Esophagus squamous epithelium (tissue), 5 donors: ENCODE data around the gene ABCB11. TPM values are rescaled to one million over a fixed set of nuclear protein-coding genes. Genes with fewer than 3 reads are reported as not detected.

Experiments
- DNase-seq: peaks from one replicate; lab custom pipeline; 2025; lab: John Stamatoyannopoulos, UW
- H3K27ac ChIP-seq, 4 donors: fragments of 200-600 bp; sonication (generic); one replicate each; pipeline ENCODE4 v1.5.1; 2016 to 2019; ENCODE audit warnings: mild to moderate bottlenecking in 1 of 4
- H3K27me3 ChIP-seq, 4 donors: fragments of 200-600 bp; sonication (generic); 1 replicate in 3 of 4; 2 replicates in 1 of 4; pipeline versions ENCODE4 v1.5.1 to v1.6.0; 2017 to 2021; ENCODE audit warnings: antibody characterized with exemption in 1 of 4
- H3K36me3 ChIP-seq, 3 donors: fragments of 200-600 bp; sonication (generic); one replicate each; pipeline ENCODE4 v1.5.1; 2016 to 2019
- H3K4me1 ChIP-seq, 3 donors: fragments of 200-600 bp; sonication (generic); one replicate each; pipeline ENCODE4 v1.5.1; 2017 to 2019
- H3K4me3 ChIP-seq, 4 donors: fragments of 200-600 bp; sonication (generic); 1 replicate in 3 of 4; 2 replicates in 1 of 4; pipeline ENCODE4 v1.5.1; 2016 to 2019; ENCODE audit warnings: mild to moderate bottlenecking in 2 of 4, moderate library complexity in 1 of 4
- H3K9me3 ChIP-seq, 3 donors: fragments of 200-600 bp; sonication (generic); one replicate each; pipeline ENCODE4 v1.5.1; 2016 to 2019
- CTCF ChIP-seq, 6 experiments: fragments of 450-650 bp in 4 of 6; fragments of 200-600 bp in 2 of 6; sonication (generic) in 2 of 6; IDR thresholded peaks; one replicate each; pipeline ENCODE4 v1.5.1; 2016 to 2019; ENCODE audit warnings: antibody characterized with exemption in 6 of 6, mild to moderate bottlenecking in 4 of 6, moderate library complexity in 4 of 6
- POLR2A ChIP-seq, 4 donors: fragments of 450-650 bp; IDR thresholded peaks; one replicate each; pipeline ENCODE4 v1.6.1; 2017; ENCODE audit warnings: antibody characterized with exemption in 4 of 4, mild to moderate bottlenecking in 4 of 4, moderate library complexity in 3 of 4
- WGBS, 2 donors: methylation state at CpG; one replicate each; pipeline ENCODE4 v1.1.5; 2018; 5-methylcytosine and 5-hydroxymethylcytosine counted together
- intact Hi-C: fragments of 100-400 bp; cut with DNase I; formaldehyde crosslinking; loops from one replicate; pipeline ENCODE4 v1.15.0; 2022
- total RNA-seq, 4 donors: library from RNA; depleted of rRNA; stranded (reverse); fragments of >200 nt; gene quantifications; one replicate each; pipeline ENCODE4 v1.1.0, GENCODE V29; 2016
- donor health status: DM: yes; HTN: yes; CAD: no.

ABCB11 gene
- total RNA-seq, 4 donors from 2014 or later, result 0.18 to 0.68 TPM; not detected in 2

GRCh38 chr2:168976034-168976654 is 55.0 kb downstream of the ABCB11 start:
- DNase-seq, result no peak
- no peaks in the 10 kb centered on the region for H3K4me1 ChIP-seq

GRCh38 chr2:168974428-168974827 is 56.7 kb downstream of the ABCB11 start:
- Histone ChIP-seq H3K36me3 (no peaks in the 10 kb centered on the region), H3K4me1 (no peaks in the 10 kb centered on the region), H3K4me3 (no peak overlapping the region), H3K27me3 (no peaks in the 10 kb centered on the region), H3K9me3 (no peaks in the 10 kb centered on the region), H3K27ac (no peak overlapping the region)
- TF ChIP-seq CTCF (IDR thresholded peaks at IDR 0.05) (no peak), POLR2A (IDR thresholded peaks at IDR 0.05) (no peak)
- 63 to 68% methylated on average over 2 of the region's 2 CpGs for WGBS, 2 donors
- intact Hi-C loops, result no loop called here
- DNase-seq, result no peak

More at GRCh38 chr2:168976034-168976654, 55.0 kb downstream of the ABCB11 start:
- WGBS, 2 donors, result 54 to 64% methylated on average over 6 of the region's 6 CpGs
- Histone ChIP-seq H3K36me3 (no peaks in the 10 kb centered on the region), H3K27ac (no peak overlapping the region), H3K27me3 (no peaks in the 10 kb centered on the region), H3K9me3 (no peaks in the 10 kb centered on the region), H3K4me3 (no peak overlapping the region)
- no peak for TF ChIP-seq CTCF (IDR thresholded peaks at IDR 0.05)
- intact Hi-C loops, result no loop called here

- 44 to 67% methylated on average over 3 of the region's 3 CpGs for WGBS, 2 donors
- no peak for TF ChIP-seq POLR2A (IDR thresholded peaks at IDR 0.05)
- TF ChIP-seq CTCF (IDR thresholded peaks at IDR 0.05), result no peak
- Histone ChIP-seq H3K4me3 (no peak overlapping the region), H3K36me3 (no peaks in the 10 kb centered on the region), H3K4me1 (no peaks in the 10 kb centered on the region), H3K27me3 (no peaks in the 10 kb centered on the region), H3K27ac (no peak overlapping the region), H3K9me3 (no peaks in the 10 kb centered on the region)
- intact Hi-C loops, result no loop called here
- no peak for DNase-seq
These were observed 59.9 kb downstream of the ABCB11 start for GRCh38 chr2:168971261-168971660.

- intact Hi-C loops, result no loop called here
- H3K4me1 ChIP-seq, result no peaks in the 10 kb centered on the region
- H3K36me3 ChIP-seq, result no peaks in the 10 kb centered on the region
- H3K4me3 ChIP-seq, result no peak overlapping the region
- H3K27me3 ChIP-seq, result no peaks in the 10 kb centered on the region
- TF ChIP-seq POLR2A (IDR thresholded peaks at IDR 0.05) (no peak), CTCF (IDR thresholded peaks at IDR 0.05) (no peak)
- H3K9me3 ChIP-seq, result no peaks in the 10 kb centered on the region
- H3K27ac ChIP-seq, result no peak overlapping the region
- no peak for DNase-seq
These were observed 60.4 kb downstream of the ABCB11 start for GRCh38 chr2:168970711-168971233.

- DNase-seq, result no peak
- no peak overlapping the region for H3K27ac ChIP-seq
- WGBS, 2 donors, result 92 to 97% methylated on average over 2 of the region's 2 CpGs
- H3K4me1 ChIP-seq, result peaks cover 0 to 2% (median 0%) of the 10 kb centered on the region in 3 donors
- H3K27me3 ChIP-seq, result no peaks in the 10 kb centered on the region
- TF ChIP-seq POLR2A (IDR thresholded peaks at IDR 0.05) (no peak), CTCF (IDR thresholded peaks at IDR 0.05) (no peak)
- intact Hi-C loops, result no loop called here
- no peak overlapping the region for H3K4me3 ChIP-seq
- no peaks in the 10 kb centered on the region for H3K9me3 ChIP-seq
- no peaks in the 10 kb centered on the region for H3K36me3 ChIP-seq
These were observed 61.3 kb downstream of the ABCB11 start for GRCh38 chr2:168969865-168970264.
